Hematopoietic multipotent progenitor cell treated with erythropoietin and hydrocortisone succinate and interleukin-3 and kit ligand, for 4 days (in vitro differentiated cells): ENCODE results near the gene HTR3B.
"Not testable (repeated sequence)": the region's sequence is repeated elsewhere in the genome, so short reads cannot be mapped to it uniquely, and the experiment has no call there.

Experiments used
- DNase-seq: peaks from one replicate; pipeline ENCODE4 v3.0.0-alpha.2; 2015

Gene HTR3B

GRCh38 chr11:113904379-113905101, at the start of gene HTR3B:
Gene HTR3B (plus strand): TSS chr11:113904796. CDS start chr11:113904934, 138 bp downstream.
- no peak for DNase-seq

GRCh38 chr11:113855803-113856202, 48.8 kb upstream of the HTR3B start:
- DNase-seq, result no peak

GRCh38 chr11:113856966-113857759, 47.4 kb upstream of the HTR3B start:
- DNase-seq, result no peak

GRCh38 chr11:113859665-113860064, 44.9 kb upstream of the HTR3B start:
- DNase-seq, result peak; percentile 12

- no peak for DNase-seq
Measured at GRCh38 chr11:113862435-113862834, 42.2 kb upstream of the HTR3B start.

GRCh38 chr11:113864410-113864809, 40.2 kb upstream of the HTR3B start:
- DNase-seq, result no peak

- DNase-seq, result no peak
Measured at GRCh38 chr11:113865873-113866272, 38.7 kb upstream of the HTR3B start.

GRCh38 chr11:113867843-113868503, 36.6 kb upstream of the HTR3B start:
- no peak for DNase-seq

GRCh38 chr11:113871336-113871735, 33.3 kb upstream of the HTR3B start:
- no peak for DNase-seq

- no peak for DNase-seq
Measured at GRCh38 chr11:113873236-113873626, 31.4 kb upstream of the HTR3B start.

GRCh38 chr11:113874096-113874495, 30.5 kb upstream of the HTR3B start:
- DNase-seq, result no peak

- DNase-seq, result peak; percentile 11
Measured at GRCh38 chr11:113874581-113875233, 29.9 kb upstream of the HTR3B start.

- DNase-seq, result peak; percentile 96
Measured at GRCh38 chr11:113875234-113876073, 29.1 kb upstream of the HTR3B start, which contains the start of gene USP28. Gene USP28 (minus strand): TSS chr11:113875572. CDS start chr11:113875501, 71 bp downstream.

- peak; percentile 15 for DNase-seq
Measured at GRCh38 chr11:113876074-113876797, 28.4 kb upstream of the HTR3B start.

GRCh38 chr11:113876798-113877669, 27.6 kb upstream of the HTR3B start:
- DNase-seq, result peak; percentile 3

GRCh38 chr11:113877670-113878055, 26.9 kb upstream of the HTR3B start:
- peak; percentile 41 for DNase-seq

GRCh38 chr11:113879446-113879845, 25.1 kb upstream of the HTR3B start:
- not testable (repeated sequence) for DNase-seq

- no peak for DNase-seq
Measured at GRCh38 chr11:113880971-113881370, 23.6 kb upstream of the HTR3B start.

GRCh38 chr11:113881856-113882255, 22.7 kb upstream of the HTR3B start:
- DNase-seq, result no peak

GRCh38 chr11:113884361-113884836, 20.2 kb upstream of the HTR3B start:
- DNase-seq, result no peak
